ENCODE results near the gene PRRT2.

Gene PRRT2

DNA sequence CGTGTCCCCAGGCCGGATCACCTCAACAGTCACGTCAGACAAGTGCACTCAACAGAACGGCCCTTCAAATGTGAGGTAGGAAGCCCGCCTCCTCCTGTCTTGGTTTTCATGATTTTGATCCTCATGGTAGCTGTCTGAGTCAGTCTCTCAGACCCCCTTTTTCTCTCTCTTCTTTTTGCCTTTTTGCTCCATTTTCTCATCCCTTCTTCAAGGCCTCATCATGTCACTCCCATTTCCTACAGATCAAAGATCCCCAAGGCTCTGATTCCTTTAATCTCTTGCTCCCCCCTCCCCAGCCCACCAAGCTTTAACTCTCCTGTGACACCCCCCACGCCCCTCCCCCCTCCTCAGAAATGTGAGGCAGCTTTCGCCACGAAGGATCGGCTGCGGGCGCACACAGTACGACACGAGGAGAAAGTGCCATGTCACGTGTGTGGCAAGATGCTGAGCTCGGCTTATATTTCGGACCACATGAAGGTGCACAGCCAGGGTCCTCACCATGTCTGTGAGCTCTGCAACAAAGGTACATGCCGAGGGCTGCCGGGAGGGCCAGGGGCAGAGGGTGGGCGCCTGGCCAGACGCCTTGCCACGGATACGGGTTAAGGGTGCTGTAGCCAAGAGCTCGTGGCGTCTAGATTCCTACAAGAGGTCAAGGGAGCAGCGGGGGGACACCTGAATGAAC, 3.6 kb upstream of the PRRT2 start:
- TF ChIP-seq, protein P1, sequence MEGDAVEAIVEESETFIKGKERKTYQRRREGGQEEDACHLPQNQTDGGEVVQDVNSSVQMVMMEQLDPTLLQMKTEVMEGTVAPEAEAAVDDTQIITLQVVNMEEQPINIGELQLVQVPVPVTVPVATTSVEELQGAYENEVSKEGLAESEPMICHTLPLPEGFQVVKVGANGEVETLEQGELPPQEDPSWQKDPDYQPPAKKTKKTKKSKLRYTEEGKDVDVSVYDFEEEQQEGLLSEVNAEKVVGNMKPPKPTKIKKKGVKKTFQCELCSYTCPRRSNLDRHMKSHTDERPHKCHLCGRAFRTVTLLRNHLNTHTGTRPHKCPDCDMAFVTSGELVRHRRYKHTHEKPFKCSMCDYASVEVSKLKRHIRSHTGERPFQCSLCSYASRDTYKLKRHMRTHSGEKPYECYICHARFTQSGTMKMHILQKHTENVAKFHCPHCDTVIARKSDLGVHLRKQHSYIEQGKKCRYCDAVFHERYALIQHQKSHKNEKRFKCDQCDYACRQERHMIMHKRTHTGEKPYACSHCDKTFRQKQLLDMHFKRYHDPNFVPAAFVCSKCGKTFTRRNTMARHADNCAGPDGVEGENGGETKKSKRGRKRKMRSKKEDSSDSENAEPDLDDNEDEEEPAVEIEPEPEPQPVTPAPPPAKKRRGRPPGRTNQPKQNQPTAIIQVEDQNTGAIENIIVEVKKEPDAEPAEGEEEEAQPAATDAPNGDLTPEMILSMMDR (IDR thresholded peaks at IDR 0.05; ENCODE audit: insufficient read depth, low read length, missing control alignments) = no peak
- peak overlapping the region; percentile 72 for H3K4me3 ChIP-seq (ENCODE audit: low read depth, low read length)
- CTCF ChIA-PET = interaction anchor here (0.9 to 3.0 kb wide), 16 partner anchors 9 to 223 kb away, joined by 3 to 34 read pairs (median 4); partner anchors contain the start of genes KIF22, MVP, PAGR1 and TLCD3B
- POLR2A ChIA-PET = interaction anchor here (1.2 to 3.1 kb wide), 5 partner anchors 8 to 197 kb away, joined by 3 to 25 read pairs (median 11); partner anchors contain the start of genes MVP and PAGR1
- no peak for DNase-seq (ENCODE audit: low read depth, low spot score)

- TF ChIP-seq, protein P1 (IDR thresholded peaks at IDR 0.05; ENCODE audit: insufficient read depth, low read length, missing control alignments) = no peak
- DNase-seq (ENCODE audit: low read depth, low spot score) = no peak
- ChIA-PET POLR2A (interaction anchor here (1.2 to 3.0 kb wide), 4 partner anchors 11 to 197 kb away, joined by 3 to 19 read pairs (median 8); partner anchors contain the start of gene MVP), CTCF (interaction anchor here (0.7 to 3.0 kb wide), 6 partner anchors 8 to 40 kb away, joined by 3 to 34 read pairs (median 12); partner anchors contain the start of genes MVP and PAGR1)
- H3K4me3 ChIP-seq (ENCODE audit: low read depth, low read length) = peak overlapping the region; percentile 72
Observed at GRCh38 chr16:29809031-29809747, 2.8 kb upstream of the PRRT2 start.

GRCh38 chr16:29809850-29810698, 1.9 kb upstream of the PRRT2 start:
- peak overlapping the region; percentile 23; the same call in 1 of the 2 replicates for H3K4me3 ChIP-seq (ENCODE audit: low read depth, low read length)
- TF ChIP-seq, protein P1 (IDR thresholded peaks at IDR 0.05; ENCODE audit: insufficient read depth, low read length, missing control alignments) = no peak
- CTCF ChIA-PET = interaction anchor here (0.7 kb wide), 1 partner anchor 39 kb away, joined by 3 read pairs; no protein-coding TSS in a partner anchor
- no peak for DNase-seq (ENCODE audit: low read depth, low spot score)
- POLR2A ChIA-PET = interaction anchor here (0.6 kb wide), 1 partner anchor 823 kb away, joined by 3 read pairs; no protein-coding TSS in a partner anchor

GRCh38 chr16:29810699-29811169, 1.3 kb upstream of the PRRT2 start:
- POLR2A ChIA-PET = interaction anchor here (0.6 to 1.2 kb wide), 2 partner anchors 12 to 823 kb away, joined by 3 read pairs; no protein-coding TSS in a partner anchor
- H3K4me3 ChIP-seq (ENCODE audit: low read depth, low read length) = peak overlapping the region; percentile 72
- TF ChIP-seq, protein P1 (IDR thresholded peaks at IDR 0.05; ENCODE audit: insufficient read depth, low read length, missing control alignments) = no peak

DNA sequence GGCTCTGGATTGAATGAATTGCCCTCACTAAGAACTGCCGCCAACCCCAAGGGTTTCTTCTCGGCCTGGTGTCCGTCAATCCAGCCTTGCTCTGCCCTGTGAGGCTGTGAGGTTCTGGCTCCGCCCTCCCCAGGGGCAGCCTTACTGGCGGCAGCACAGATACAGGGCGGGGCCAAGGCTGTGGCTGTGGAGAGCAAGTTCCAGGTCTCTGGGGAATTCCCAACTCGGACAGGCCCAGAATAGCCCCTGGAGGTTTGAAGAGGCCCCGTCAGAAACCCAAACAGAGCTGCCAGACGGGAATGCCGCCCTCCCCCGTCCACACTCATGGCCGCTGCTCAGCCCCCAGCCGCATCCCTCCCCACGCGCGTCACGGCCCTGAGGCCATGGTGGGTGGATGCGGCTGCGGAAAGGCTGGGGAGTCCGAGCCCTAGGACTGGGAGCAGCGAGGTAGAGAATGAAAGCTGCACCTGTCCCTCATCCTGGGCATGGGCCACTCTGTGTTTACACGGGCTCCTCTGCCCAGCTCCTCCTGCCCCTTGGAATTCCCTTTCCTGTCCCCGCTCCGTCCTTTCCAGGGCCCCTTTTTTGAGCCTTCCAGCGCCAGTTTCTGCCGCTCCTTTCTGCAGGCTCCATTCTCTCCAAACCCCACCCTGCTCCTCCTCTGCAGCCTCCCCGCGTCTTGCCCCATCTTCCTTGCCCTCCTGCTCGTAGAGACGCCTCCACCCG, 660 bp upstream of the PRRT2 start:
- TF ChIP-seq, protein P1 (IDR thresholded peaks at IDR 0.05; ENCODE audit: insufficient read depth, low read length, missing control alignments) = no peak
- CTCF ChIA-PET = interaction anchor here (1.0 to 2.5 kb wide), 2 partner anchors 37 to 221 kb away, joined by 3 to 11 read pairs; no protein-coding TSS in a partner anchor
- POLR2A ChIA-PET = interaction anchor here (0.6 to 1.2 kb wide), 2 partner anchors 11 to 824 kb away, joined by 3 read pairs; no protein-coding TSS in a partner anchor
- H3K4me3 ChIP-seq (ENCODE audit: low read depth, low read length) = peak overlapping the region; percentile 72
- peak; percentile 89 for DNase-seq (ENCODE audit: low read depth, low spot score)

More at GRCh38 chr16:29810699-29811169, 1.3 kb upstream of the PRRT2 start:
- DNase-seq (ENCODE audit: low read depth, low spot score) = no peak
- CTCF ChIA-PET = interaction anchor here (2.5 kb wide), 1 partner anchor 221 kb away, joined by 11 read pairs; no protein-coding TSS in a partner anchor
